HEK293 (cell line): Measurements from ENCODE around the gene INSL4.

Source experiments
- CTCF ChIA-PET: fragments of 350-600 bp; formaldehyde crosslinking; extraction: SDS; loops from one replicate; lab custom pipeline; 2021; ENCODE audit warnings: antibody characterized with exemption; lab: Yijun Ruan, JAX
- POLR2A ChIA-PET: fragments of 300-600 bp; formaldehyde crosslinking; extraction: SDS; loops from one replicate; lab custom pipeline; 2020; ENCODE audit warnings: antibody characterized with exemption, inconsistent platforms; lab: Yijun Ruan, JAX
- H3K27ac ChIP-seq: fragments of 200-500 bp; sonication (Bioruptor generic); 2 replicates; pipeline ENCODE4 v1.5.1; 2014; ENCODE audit warnings: low read depth, low read length, control low read depth, inconsistent platforms; ENCODE audit errors: extremely low read depth
- H3K36me3 ChIP-seq, 2 experiments: fragments of 200-500 bp in 1 of 2; sonication (Bioruptor generic) in 1 of 2; 1 replicate in 1 of 2; 2 replicates in 1 of 2; pipeline ENCODE4 v1.5.1; 2014 to 2017; ENCODE audit warnings: inconsistent platforms in 2 of 2, low read length in 2 of 2; ENCODE audit not compliant: control insufficient read depth in 2 of 2, insufficient read depth in 1 of 2
- H3K4me1 ChIP-seq: fragments of 200-500 bp; sonication (Bioruptor generic); 2 replicates; pipeline ENCODE4 v1.5.1; 2014; ENCODE audit warnings: mild to moderate bottlenecking, low read length, inconsistent platforms; ENCODE audit not compliant: control insufficient read depth, insufficient read depth
- H3K4me3 ChIP-seq: 2 replicates; pipeline ENCODE4 v1.5.1; 2011; ENCODE audit warnings: low read depth, mild to moderate bottlenecking, control low read depth, low read length, moderate library complexity
- H3K9me3 ChIP-seq: fragments of 200-500 bp; sonication (Bioruptor generic); 2 replicates; pipeline ENCODE4 v1.5.1; 2014; ENCODE audit warnings: low read depth, low read length, inconsistent platforms; ENCODE audit not compliant: control insufficient read depth, insufficient read depth
- HOXA7 ChIP-seq: sonication (generic); formaldehyde crosslinking; IDR thresholded peaks from 2 replicates; pipeline ENCODE4 v1.8.1; 2022; ENCODE audit warnings: missing genetic modification reagents, borderline replicate concordance
- RBAK ChIP-seq: fragments of 450-650 bp; formaldehyde crosslinking; IDR thresholded peaks from 2 replicates; pipeline ENCODE4 v1.5.1; 2016; ENCODE audit warnings: missing biosample characterization, missing genetic modification characterization
- ZNF138 ChIP-seq: fragments of 450-650 bp; formaldehyde crosslinking; IDR thresholded peaks from 2 replicates; pipeline ENCODE4 v1.5.1; 2016; ENCODE audit warnings: missing biosample characterization, missing genetic modification characterization, borderline replicate concordance
- ZNF140 ChIP-seq: fragments of 450-650 bp; formaldehyde crosslinking; IDR thresholded peaks from 2 replicates; pipeline ENCODE4 v1.5.1; 2016; ENCODE audit warnings: missing biosample characterization, missing genetic modification characterization
- ZNF571 ChIP-seq: fragments of 450-650 bp; formaldehyde crosslinking; IDR thresholded peaks from 2 replicates; pipeline ENCODE4 v1.5.0; 2017; ENCODE audit warnings: missing biosample characterization, missing genetic modification characterization
- ZNF76 ChIP-seq: fragments of 450-650 bp; formaldehyde crosslinking; IDR thresholded peaks from 2 replicates; pipeline ENCODE4; 2016; ENCODE audit warnings: low read depth, missing biosample characterization, missing genetic modification characterization, borderline replicate concordance
- TF ChIP-seq, protein P1 (sequence below): fragments of 450-650 bp; formaldehyde crosslinking; IDR thresholded peaks from 2 replicates; pipeline ENCODE4 v1.5.1; 2016; ENCODE audit warnings: missing biosample characterization, missing genetic modification characterization
- TF ChIP-seq, protein P2 (sequence below): fragments of 450-650 bp; formaldehyde crosslinking; IDR thresholded peaks from 2 replicates; pipeline ENCODE4 v1.5.1; 2016; ENCODE audit warnings: missing biosample characterization, missing genetic modification characterization, low read depth
- TF ChIP-seq, protein P3 (sequence below): fragments of 450-650 bp; formaldehyde crosslinking; IDR thresholded peaks from 2 replicates; pipeline ENCODE4 v1.5.1; 2016; ENCODE audit warnings: missing biosample characterization, missing genetic modification characterization, borderline replicate concordance
- TF ChIP-seq, protein P4 (sequence below): fragments of 450-650 bp; formaldehyde crosslinking; IDR thresholded peaks from 2 replicates; pipeline ENCODE4 v1.5.1; 2017; ENCODE audit warnings: missing biosample characterization, missing genetic modification characterization
- TF ChIP-seq, protein P5 (sequence below): fragments of 450-650 bp; formaldehyde crosslinking; IDR thresholded peaks from 2 replicates; pipeline ENCODE4; 2016; ENCODE audit warnings: missing biosample characterization, missing genetic modification characterization
- TF ChIP-seq, protein P6 (sequence below): fragments of 450-650 bp; formaldehyde crosslinking; IDR thresholded peaks from 2 replicates; pipeline ENCODE4 v1.5.1; 2017; ENCODE audit warnings: missing biosample characterization, missing genetic modification characterization

The INSL4 gene

DNA sequence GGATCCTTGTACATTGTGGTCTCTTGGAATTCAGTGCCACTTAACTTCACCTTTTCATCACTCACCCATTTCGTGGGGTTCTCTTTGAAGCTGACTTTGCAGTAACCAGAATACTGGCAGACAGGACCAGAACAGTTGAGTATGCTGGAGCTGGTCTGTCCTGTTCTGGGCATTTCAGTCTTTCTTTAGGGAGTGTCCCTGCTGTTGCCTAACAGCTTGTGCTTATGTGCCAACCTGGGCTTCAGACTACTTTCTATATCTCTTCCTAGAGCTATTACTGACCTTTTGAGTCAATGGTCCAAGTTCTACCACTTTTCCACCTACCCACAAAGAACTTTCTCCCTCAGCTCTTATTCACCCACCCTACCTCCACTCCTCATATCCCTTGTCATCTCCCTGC lies 35.8 kb upstream of the INSL4 start:
- H3K4me3 ChIP-seq = no peak overlapping the region
- POLR2A ChIA-PET = no interaction called here
- TF ChIP-seq, protein P1, sequence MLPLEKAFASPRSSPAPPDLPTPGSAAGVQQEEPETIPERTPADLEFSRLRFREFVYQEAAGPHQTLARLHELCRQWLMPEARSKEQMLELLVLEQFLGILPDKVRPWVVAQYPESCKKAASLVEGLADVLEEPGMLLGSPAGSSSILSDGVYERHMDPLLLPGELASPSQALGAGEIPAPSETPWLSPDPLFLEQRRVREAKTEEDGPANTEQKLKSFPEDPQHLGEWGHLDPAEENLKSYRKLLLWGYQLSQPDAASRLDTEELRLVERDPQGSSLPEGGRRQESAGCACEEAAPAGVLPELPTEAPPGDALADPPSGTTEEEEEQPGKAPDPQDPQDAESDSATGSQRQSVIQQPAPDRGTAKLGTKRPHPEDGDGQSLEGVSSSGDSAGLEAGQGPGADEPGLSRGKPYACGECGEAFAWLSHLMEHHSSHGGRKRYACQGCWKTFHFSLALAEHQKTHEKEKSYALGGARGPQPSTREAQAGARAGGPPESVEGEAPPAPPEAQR = no peak
- TF ChIP-seq, protein P2, sequence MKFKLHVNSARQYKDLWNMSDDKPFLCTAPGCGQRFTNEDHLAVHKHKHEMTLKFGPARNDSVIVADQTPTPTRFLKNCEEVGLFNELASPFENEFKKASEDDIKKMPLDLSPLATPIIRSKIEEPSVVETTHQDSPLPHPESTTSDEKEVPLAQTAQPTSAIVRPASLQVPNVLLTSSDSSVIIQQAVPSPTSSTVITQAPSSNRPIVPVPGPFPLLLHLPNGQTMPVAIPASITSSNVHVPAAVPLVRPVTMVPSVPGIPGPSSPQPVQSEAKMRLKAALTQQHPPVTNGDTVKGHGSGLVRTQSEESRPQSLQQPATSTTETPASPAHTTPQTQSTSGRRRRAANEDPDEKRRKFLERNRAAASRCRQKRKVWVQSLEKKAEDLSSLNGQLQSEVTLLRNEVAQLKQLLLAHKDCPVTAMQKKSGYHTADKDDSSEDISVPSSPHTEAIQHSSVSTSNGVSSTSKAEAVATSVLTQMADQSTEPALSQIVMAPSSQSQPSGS (tag by site-specific recombination) = no peak
- TF ChIP-seq, all 188 proteins: peak for 0
- Histone ChIP-seq H3K27ac (no peak overlapping the region), H3K36me3 (no peaks in the 10 kb centered on the region), H3K4me1 (no peaks in the 10 kb centered on the region), H3K9me3 (no peaks in the 10 kb centered on the region)
- CTCF ChIA-PET = interaction anchor here (0.7 to 1.6 kb wide), 7 partner anchors 7 to 849 kb away, joined by 3 to 8 read pairs (median 4); no protein-coding TSS in a partner anchor

DNA sequence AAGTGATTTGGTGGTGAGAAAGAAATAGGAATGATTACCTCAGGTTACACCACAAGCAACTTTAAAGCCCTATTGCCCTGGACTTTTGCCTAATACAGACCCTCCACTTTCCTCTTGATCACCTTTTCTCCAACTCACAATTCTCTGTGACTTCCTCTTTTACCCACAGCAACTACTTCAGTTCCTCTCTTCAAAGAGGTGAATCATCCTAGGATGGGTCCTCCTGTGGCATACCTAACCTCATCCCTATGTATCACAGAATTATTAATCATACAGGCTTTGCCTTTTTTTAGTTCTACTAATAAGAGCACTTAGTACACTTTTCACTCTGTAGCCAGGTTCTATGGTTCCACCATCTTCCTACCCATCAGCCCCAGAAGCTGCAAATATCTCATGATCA lies 26.1 kb upstream of the INSL4 start:
- no peak overlapping the region for H3K4me3 ChIP-seq
- TF ChIP-seq ZNF138 (tag by site-specific recombination) (no peak), RBAK (tag by site-specific recombination) (no peak), HOXA7 (no peak), ZNF571 (no peak), ZNF140 (tag by site-specific recombination) (no peak), ZNF76 (tag by site-specific recombination) (no peak)
- TF ChIP-seq, protein P3, sequence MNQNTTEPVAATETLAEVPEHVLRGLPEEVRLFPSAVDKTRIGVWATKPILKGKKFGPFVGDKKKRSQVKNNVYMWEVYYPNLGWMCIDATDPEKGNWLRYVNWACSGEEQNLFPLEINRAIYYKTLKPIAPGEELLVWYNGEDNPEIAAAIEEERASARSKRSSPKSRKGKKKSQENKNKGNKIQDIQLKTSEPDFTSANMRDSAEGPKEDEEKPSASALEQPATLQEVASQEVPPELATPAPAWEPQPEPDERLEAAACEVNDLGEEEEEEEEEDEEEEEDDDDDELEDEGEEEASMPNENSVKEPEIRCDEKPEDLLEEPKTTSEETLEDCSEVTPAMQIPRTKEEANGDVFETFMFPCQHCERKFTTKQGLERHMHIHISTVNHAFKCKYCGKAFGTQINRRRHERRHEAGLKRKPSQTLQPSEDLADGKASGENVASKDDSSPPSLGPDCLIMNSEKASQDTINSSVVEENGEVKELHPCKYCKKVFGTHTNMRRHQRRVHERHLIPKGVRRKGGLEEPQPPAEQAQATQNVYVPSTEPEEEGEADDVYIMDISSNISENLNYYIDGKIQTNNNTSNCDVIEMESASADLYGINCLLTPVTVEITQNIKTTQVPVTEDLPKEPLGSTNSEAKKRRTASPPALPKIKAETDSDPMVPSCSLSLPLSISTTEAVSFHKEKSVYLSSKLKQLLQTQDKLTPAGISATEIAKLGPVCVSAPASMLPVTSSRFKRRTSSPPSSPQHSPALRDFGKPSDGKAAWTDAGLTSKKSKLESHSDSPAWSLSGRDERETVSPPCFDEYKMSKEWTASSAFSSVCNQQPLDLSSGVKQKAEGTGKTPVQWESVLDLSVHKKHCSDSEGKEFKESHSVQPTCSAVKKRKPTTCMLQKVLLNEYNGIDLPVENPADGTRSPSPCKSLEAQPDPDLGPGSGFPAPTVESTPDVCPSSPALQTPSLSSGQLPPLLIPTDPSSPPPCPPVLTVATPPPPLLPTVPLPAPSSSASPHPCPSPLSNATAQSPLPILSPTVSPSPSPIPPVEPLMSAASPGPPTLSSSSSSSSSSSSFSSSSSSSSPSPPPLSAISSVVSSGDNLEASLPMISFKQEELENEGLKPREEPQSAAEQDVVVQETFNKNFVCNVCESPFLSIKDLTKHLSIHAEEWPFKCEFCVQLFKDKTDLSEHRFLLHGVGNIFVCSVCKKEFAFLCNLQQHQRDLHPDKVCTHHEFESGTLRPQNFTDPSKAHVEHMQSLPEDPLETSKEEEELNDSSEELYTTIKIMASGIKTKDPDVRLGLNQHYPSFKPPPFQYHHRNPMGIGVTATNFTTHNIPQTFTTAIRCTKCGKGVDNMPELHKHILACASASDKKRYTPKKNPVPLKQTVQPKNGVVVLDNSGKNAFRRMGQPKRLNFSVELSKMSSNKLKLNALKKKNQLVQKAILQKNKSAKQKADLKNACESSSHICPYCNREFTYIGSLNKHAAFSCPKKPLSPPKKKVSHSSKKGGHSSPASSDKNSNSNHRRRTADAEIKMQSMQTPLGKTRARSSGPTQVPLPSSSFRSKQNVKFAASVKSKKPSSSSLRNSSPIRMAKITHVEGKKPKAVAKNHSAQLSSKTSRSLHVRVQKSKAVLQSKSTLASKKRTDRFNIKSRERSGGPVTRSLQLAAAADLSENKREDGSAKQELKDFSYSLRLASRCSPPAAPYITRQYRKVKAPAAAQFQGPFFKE = no peak
- TF ChIP-seq, protein P4, sequence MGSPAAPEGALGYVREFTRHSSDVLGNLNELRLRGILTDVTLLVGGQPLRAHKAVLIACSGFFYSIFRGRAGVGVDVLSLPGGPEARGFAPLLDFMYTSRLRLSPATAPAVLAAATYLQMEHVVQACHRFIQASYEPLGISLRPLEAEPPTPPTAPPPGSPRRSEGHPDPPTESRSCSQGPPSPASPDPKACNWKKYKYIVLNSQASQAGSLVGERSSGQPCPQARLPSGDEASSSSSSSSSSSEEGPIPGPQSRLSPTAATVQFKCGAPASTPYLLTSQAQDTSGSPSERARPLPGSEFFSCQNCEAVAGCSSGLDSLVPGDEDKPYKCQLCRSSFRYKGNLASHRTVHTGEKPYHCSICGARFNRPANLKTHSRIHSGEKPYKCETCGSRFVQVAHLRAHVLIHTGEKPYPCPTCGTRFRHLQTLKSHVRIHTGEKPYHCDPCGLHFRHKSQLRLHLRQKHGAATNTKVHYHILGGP = no peak
- TF ChIP-seq, protein P5, sequence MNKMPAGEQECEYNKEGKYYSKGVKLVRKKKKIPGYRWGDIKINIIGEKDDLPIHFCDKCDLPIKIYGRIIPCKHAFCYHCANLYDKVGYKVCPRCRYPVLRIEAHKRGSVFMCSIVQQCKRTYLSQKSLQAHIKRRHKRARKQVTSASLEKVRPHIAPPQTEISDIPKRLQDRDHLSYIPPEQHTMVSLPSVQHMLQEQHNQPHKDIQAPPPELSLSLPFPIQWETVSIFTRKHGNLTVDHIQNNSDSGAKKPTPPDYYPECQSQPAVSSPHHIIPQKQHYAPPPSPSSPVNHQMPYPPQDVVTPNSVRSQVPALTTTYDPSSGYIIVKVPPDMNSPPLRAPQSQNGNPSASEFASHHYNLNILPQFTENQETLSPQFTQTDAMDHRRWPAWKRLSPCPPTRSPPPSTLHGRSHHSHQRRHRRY = no peak
- TF ChIP-seq, protein P6, sequence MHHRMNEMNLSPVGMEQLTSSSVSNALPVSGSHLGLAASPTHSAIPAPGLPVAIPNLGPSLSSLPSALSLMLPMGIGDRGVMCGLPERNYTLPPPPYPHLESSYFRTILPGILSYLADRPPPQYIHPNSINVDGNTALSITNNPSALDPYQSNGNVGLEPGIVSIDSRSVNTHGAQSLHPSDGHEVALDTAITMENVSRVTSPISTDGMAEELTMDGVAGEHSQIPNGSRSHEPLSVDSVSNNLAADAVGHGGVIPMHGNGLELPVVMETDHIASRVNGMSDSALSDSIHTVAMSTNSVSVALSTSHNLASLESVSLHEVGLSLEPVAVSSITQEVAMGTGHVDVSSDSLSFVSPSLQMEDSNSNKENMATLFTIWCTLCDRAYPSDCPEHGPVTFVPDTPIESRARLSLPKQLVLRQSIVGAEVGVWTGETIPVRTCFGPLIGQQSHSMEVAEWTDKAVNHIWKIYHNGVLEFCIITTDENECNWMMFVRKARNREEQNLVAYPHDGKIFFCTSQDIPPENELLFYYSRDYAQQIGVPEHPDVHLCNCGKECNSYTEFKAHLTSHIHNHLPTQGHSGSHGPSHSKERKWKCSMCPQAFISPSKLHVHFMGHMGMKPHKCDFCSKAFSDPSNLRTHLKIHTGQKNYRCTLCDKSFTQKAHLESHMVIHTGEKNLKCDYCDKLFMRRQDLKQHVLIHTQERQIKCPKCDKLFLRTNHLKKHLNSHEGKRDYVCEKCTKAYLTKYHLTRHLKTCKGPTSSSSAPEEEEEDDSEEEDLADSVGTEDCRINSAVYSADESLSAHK (tag by site-specific recombination) = no peak
- TF ChIP-seq, all 188 proteins: peak for 0
- ChIA-PET POLR2A (no interaction called here), CTCF (no interaction called here)
- H3K27ac ChIP-seq = no peak overlapping the region
- no peaks in the 10 kb centered on the region for H3K36me3 ChIP-seq
- H3K4me1 ChIP-seq = no peaks in the 10 kb centered on the region
- H3K9me3 ChIP-seq = no peaks in the 10 kb centered on the region
